Measurements from ENCODE around the gene CRACDL. TPM values are rescaled to one million over a fixed set of nuclear protein-coding genes. Genes with fewer than 3 reads are reported as not detected.

The CRACDL gene
- total and polyA plus RNA-seq, 4 experiments from 2014 or later: 0.25 to 1.3 (median 1.2) TPM

DNA sequence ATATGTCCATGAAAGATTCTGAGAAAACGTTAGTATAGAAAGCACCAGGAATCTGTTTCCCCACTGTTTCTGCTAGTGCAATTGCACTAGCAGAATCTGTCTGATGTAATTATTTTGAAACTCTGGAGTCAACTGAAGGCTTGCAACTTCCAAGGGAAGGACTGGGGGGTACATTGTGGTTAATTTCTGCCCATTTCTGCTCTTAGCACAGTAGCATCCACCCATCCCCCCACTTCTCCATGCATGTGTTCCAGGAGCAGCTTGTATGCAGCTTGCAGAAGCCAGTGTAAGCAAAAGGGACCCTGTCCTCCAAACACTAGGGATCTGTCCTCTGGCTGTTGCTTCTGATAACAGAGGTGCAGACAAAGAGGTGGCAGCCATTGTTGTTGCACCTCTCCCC is 74.4 kb downstream of the CRACDL start:
- H3K36me3 ChIP-seq (ENCODE audit: insufficient read depth, low read length): no peaks in the 10 kb centered on the region
- Mint-ChIP-seq H3K36me3 (peaks cover 10 to 11% of the 10 kb centered on the region in 2 donors), H3K4me1 (no peaks in the 10 kb centered on the region), H3K4me3 (no peak overlapping the region), H3K9me3 (peaks cover 5 to 71% (median 55%) of the 10 kb centered on the region in 8 donors), H3K27ac (no peak overlapping the region), H3K27me3 (peaks cover 3 to 7% of the 10 kb centered on the region in 2 donors)
- no peak overlapping the region for H3K27ac ChIP-seq (ENCODE audit: low read depth, low read length)
- CTCF ChIA-PET (ENCODE audit: partially characterized antibody): no interaction called here
- no peaks in the 10 kb centered on the region for H3K27me3 ChIP-seq (ENCODE audit: insufficient read depth, low read length)
- H3K9me3 ChIP-seq (ENCODE audit: control insufficient read depth in 1 of 2, low read length in 2 of 2): peaks cover 0 to 9% of the 10 kb centered on the region in 2 donors
- POLR2A ChIA-PET (ENCODE audit: partially characterized antibody): no interaction called here
- no peaks in the 10 kb centered on the region for H3K4me1 ChIP-seq (ENCODE audit: insufficient read depth, low read length)
- H3K4me3 ChIP-seq (ENCODE audit: low read length in 2 of 2): no peak overlapping the region
- DNase-seq: no peak
- intact Hi-C loops (cut with micrococcal nuclease): no loop called here

DNA sequence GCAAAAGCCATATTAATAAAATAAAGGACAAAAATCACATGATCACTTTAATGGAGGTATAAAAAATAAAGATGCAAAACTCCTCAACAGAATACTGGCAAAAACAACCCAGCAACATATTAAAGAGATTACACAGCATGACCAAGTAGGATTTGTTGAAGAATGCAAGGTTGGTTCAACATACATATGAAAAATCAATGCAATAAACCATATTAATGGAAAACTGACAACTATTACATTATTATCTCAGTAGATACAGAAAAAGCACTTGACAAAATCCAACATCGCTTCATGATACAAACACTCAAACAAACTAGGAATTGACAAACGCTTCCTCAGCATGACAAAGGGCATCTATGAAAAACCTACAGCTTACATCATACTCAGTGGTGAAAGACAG is 76.7 kb downstream of the CRACDL start:
- Mint-ChIP-seq H3K27ac (no peak overlapping the region), H3K4me1 (no peaks in the 10 kb centered on the region), H3K4me3 (no peak overlapping the region), H3K9me3 (peaks cover 5 to 91% (median 68%) of the 10 kb centered on the region in 8 donors), H3K27me3 (peaks cover 4 to 12% of the 10 kb centered on the region in 2 donors), H3K36me3 (peaks cover 10 to 19% of the 10 kb centered on the region in 2 donors)
- Histone ChIP-seq H3K27ac (ENCODE audit: low read depth, low read length) (no peak overlapping the region), H3K4me3 (ENCODE audit: low read length in 2 of 2) (no peak overlapping the region), H3K9me3 (ENCODE audit: control insufficient read depth in 1 of 2, low read length in 2 of 2) (peaks cover 0 to 9% of the 10 kb centered on the region in 2 donors), H3K36me3 (ENCODE audit: insufficient read depth, low read length) (no peaks in the 10 kb centered on the region), H3K27me3 (ENCODE audit: insufficient read depth, low read length) (no peaks in the 10 kb centered on the region), H3K4me1 (ENCODE audit: insufficient read depth, low read length) (no peaks in the 10 kb centered on the region)
- ChIA-PET POLR2A (ENCODE audit: partially characterized antibody) (no interaction called here), CTCF (ENCODE audit: partially characterized antibody) (no interaction called here)
- no peak for DNase-seq
- intact Hi-C loops (cut with micrococcal nuclease): no loop called here

DNA sequence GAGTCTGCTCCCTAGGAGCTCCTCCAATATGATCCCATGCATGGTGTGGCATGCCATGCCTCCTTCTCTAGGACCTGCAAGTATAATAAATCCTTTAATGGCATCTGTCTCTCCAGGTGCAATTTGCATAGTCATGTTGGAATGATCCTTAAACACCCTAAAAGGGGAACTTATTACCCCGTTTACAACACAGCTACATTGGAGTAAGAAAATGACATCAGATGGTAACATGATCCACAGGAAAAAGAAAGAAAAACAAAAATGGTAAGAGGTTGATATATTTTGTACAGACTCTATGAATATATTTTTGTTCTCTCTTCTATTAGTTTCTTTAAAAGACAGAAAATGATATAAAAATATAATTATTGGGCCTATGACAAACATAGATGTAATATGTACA is 79.0 kb downstream of the CRACDL start:
- H3K4me3 ChIP-seq (ENCODE audit: low read length in 2 of 2): no peak overlapping the region
- H3K4me1 ChIP-seq (ENCODE audit: insufficient read depth, low read length): no peaks in the 10 kb centered on the region
- ChIA-PET CTCF (ENCODE audit: partially characterized antibody) (no interaction called here), POLR2A (ENCODE audit: partially characterized antibody) (no interaction called here)
- peaks cover 0 to 9% of the 10 kb centered on the region in 2 donors for H3K9me3 ChIP-seq (ENCODE audit: control insufficient read depth in 1 of 2, low read length in 2 of 2)
- peaks cover 7% of the 10 kb centered on the region for H3K27me3 ChIP-seq (ENCODE audit: insufficient read depth, low read length)
- H3K4me3 Mint-ChIP-seq: no peak overlapping the region
- H3K36me3 ChIP-seq (ENCODE audit: insufficient read depth, low read length): no peaks in the 10 kb centered on the region
- DNase-seq: no peak
- peaks cover 10 to 21% of the 10 kb centered on the region in 2 donors for H3K36me3 Mint-ChIP-seq
- H3K27ac Mint-ChIP-seq: no peak overlapping the region
- H3K27me3 Mint-ChIP-seq: peaks cover 11 to 16% of the 10 kb centered on the region in 2 donors
- H3K27ac ChIP-seq (ENCODE audit: low read depth, low read length): no peak overlapping the region
- intact Hi-C loops (cut with micrococcal nuclease): no loop called here
- peaks cover 3 to 74% (median 58%) of the 10 kb centered on the region in 8 donors for H3K9me3 Mint-ChIP-seq
- peaks cover 0 to 2% (median under 1%) of the 10 kb centered on the region in 4 donors for H3K4me1 Mint-ChIP-seq

DNA sequence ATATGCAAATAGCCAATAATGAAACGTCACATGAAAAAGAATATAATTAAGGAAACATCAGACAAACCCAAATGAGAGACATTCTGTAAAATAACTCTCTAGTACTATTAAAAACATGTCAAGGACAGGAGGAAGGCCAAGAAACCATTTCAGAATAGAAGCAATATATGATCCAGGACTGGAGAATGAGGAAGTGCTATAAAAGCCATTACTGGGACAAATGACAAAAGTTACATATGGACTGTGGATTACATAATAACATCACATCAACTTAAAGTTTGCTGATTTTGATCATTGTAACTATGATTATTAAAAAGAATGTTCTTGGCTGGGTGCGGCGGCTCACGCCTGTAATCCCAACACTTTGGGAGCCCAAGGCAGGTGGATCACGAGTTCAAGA is 81.3 kb downstream of the CRACDL start:
- Mint-ChIP-seq H3K27me3 (peaks cover 24 to 29% of the 10 kb centered on the region in 2 donors), H3K36me3 (peaks cover 13 to 18% of the 10 kb centered on the region in 2 donors), H3K4me3 (no peak overlapping the region), H3K9me3 (peaks cover 0 to 51% (median 42%) of the 10 kb centered on the region in 8 donors), H3K4me1 (peaks cover 0 to 2% (median under 1%) of the 10 kb centered on the region in 4 donors), H3K27ac (no peak overlapping the region)
- intact Hi-C loops (cut with micrococcal nuclease): no loop called here
- peaks cover 19% of the 10 kb centered on the region for H3K27me3 ChIP-seq (ENCODE audit: insufficient read depth, low read length)
- no peak for DNase-seq
- H3K9me3 ChIP-seq (ENCODE audit: control insufficient read depth in 1 of 2, low read length in 2 of 2): peaks cover 0 to 9% of the 10 kb centered on the region in 2 donors
- no peaks in the 10 kb centered on the region for H3K36me3 ChIP-seq (ENCODE audit: insufficient read depth, low read length)
- no peaks in the 10 kb centered on the region for H3K4me1 ChIP-seq (ENCODE audit: insufficient read depth, low read length)
- H3K4me3 ChIP-seq (ENCODE audit: low read length in 2 of 2): no peak overlapping the region
- ChIA-PET POLR2A (ENCODE audit: partially characterized antibody) (no interaction called here), CTCF (ENCODE audit: partially characterized antibody) (interaction anchor here (1.7 kb wide), 1 partner anchor 8 kb away, joined by 4 read pairs; no protein-coding TSS in a partner anchor)
- H3K27ac ChIP-seq (ENCODE audit: low read depth, low read length): no peak overlapping the region

DNA sequence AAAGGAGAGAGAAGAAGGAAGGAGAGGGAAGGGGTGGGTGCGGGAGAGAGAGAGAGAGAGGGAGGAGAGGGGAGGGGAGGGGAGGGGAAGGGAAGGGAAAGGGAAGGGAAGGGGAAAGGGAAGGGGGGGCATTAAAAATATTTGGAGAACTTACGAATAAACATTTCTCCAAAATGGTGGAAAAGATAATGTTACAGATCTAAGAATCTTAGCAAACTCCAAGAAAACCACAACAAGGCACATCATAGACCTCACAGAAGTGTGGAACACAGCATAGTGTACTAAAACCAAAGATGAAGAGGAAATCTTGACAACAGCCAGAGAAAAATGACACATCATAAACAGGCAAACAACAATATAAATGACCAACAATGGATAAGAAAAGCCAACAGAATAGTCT is 83.1 kb downstream of the CRACDL start:
- peaks cover 19% of the 10 kb centered on the region for H3K27me3 ChIP-seq (ENCODE audit: insufficient read depth, low read length)
- CTCF ChIA-PET (ENCODE audit: partially characterized antibody): no interaction called here
- H3K4me3 ChIP-seq (ENCODE audit: low read length in 2 of 2): no peak overlapping the region
- no peak for DNase-seq
- H3K4me1 Mint-ChIP-seq: peaks cover 0 to 2% (median under 1%) of the 10 kb centered on the region in 4 donors
- intact Hi-C loops (cut with micrococcal nuclease): no loop called here
- H3K4me1 ChIP-seq (ENCODE audit: insufficient read depth, low read length): no peaks in the 10 kb centered on the region
- H3K9me3 Mint-ChIP-seq: peaks cover 0 to 34% (median 28%) of the 10 kb centered on the region in 8 donors
- no peaks in the 10 kb centered on the region for H3K36me3 ChIP-seq (ENCODE audit: insufficient read depth, low read length)
- H3K27ac ChIP-seq (ENCODE audit: low read depth, low read length): no peak overlapping the region
- H3K27ac Mint-ChIP-seq: no peak overlapping the region
- no peak overlapping the region for H3K4me3 Mint-ChIP-seq
- peaks cover 25 to 35% of the 10 kb centered on the region in 2 donors for H3K27me3 Mint-ChIP-seq
- no peaks in the 10 kb centered on the region for H3K9me3 ChIP-seq (ENCODE audit: control insufficient read depth in 1 of 2, low read length in 2 of 2)
- POLR2A ChIA-PET (ENCODE audit: partially characterized antibody): no interaction called here
- H3K36me3 Mint-ChIP-seq: peaks cover 7 to 14% of the 10 kb centered on the region in 2 donors

DNA sequence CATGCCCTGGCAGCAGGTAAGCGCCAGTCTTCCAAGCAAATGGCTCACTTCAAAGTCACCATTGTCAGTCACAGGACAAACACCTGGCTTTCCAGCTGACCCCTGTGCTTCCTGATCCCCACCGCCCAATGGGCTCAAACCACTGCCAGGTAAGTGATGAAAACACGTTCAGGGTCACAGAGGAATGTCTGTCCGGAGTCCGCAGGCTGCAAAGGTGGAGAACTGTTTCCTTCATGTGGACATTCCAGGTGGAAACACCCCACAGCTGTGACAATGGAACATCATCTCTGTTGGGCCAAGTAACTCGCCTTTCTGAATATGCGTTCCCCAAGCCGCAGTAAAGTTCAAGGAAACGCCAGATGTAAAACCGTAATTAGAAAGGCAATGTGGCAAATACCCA is 86.0 kb downstream of the CRACDL start:
- Mint-ChIP-seq H3K4me3 (no peak overlapping the region), H3K27me3 (peaks cover 23 to 33% of the 10 kb centered on the region in 2 donors), H3K27ac (no peak overlapping the region), H3K36me3 (peaks cover 3 to 4% of the 10 kb centered on the region in 2 donors), H3K9me3 (peaks cover 0 to 7% (median 5%) of the 10 kb centered on the region in 8 donors), H3K4me1 (peaks cover 0 to 2% (median under 1%) of the 10 kb centered on the region in 4 donors)
- H3K27me3 ChIP-seq (ENCODE audit: insufficient read depth, low read length): peaks cover 19% of the 10 kb centered on the region
- intact Hi-C loops (cut with micrococcal nuclease): no loop called here
- no peak for DNase-seq
- no peaks in the 10 kb centered on the region for H3K9me3 ChIP-seq (ENCODE audit: control insufficient read depth in 1 of 2, low read length in 2 of 2)
- H3K4me1 ChIP-seq (ENCODE audit: insufficient read depth, low read length): no peaks in the 10 kb centered on the region
- CTCF ChIA-PET (ENCODE audit: partially characterized antibody): no interaction called here
- H3K4me3 ChIP-seq (ENCODE audit: low read length in 2 of 2): no peak overlapping the region
- H3K27ac ChIP-seq (ENCODE audit: low read depth, low read length): no peak overlapping the region
- H3K36me3 ChIP-seq (ENCODE audit: insufficient read depth, low read length): no peaks in the 10 kb centered on the region
- POLR2A ChIA-PET (ENCODE audit: partially characterized antibody): no interaction called here

DNA sequence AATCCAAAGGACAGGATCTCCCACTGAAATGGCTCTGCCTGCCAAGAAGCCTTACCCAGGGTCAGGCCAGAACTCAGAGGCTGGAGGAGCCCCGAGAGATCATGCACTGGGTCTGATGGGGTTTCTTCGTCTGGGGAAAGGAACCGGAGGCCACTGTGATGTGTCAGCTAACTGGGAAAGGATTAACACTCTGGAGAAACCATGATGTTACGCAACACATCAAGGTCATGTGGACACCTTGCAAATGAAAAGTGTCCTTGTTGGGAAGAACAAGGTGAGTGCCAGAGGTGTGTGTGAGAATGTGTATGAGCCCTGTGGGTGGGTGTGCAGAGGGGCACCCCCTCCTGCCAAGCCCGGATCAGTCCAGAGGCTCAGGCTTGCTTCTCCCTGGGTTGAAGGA is 86.9 kb downstream of the CRACDL start:
- Mint-ChIP-seq H3K4me3 (no peak overlapping the region), H3K27ac (no peak overlapping the region), H3K9me3 (peaks cover 0 to 2% (median 0%) of the 10 kb centered on the region in 8 donors), H3K4me1 (peaks cover 0 to 2% (median under 1%) of the 10 kb centered on the region in 4 donors), H3K27me3 (peaks cover 23 to 33% of the 10 kb centered on the region in 2 donors), H3K36me3 (peaks cover 1 to 3% of the 10 kb centered on the region in 2 donors)
- no peak for DNase-seq
- Histone ChIP-seq H3K27me3 (ENCODE audit: insufficient read depth, low read length) (peaks cover 19% of the 10 kb centered on the region), H3K4me3 (ENCODE audit: low read length in 2 of 2) (no peak overlapping the region), H3K36me3 (ENCODE audit: insufficient read depth, low read length) (no peaks in the 10 kb centered on the region), H3K27ac (ENCODE audit: low read depth, low read length) (no peak overlapping the region), H3K4me1 (ENCODE audit: insufficient read depth, low read length) (no peaks in the 10 kb centered on the region), H3K9me3 (ENCODE audit: control insufficient read depth in 1 of 2, low read length in 2 of 2) (no peaks in the 10 kb centered on the region)
- intact Hi-C loops (cut with micrococcal nuclease): no loop called here
- ChIA-PET POLR2A (ENCODE audit: partially characterized antibody) (no interaction called here), CTCF (ENCODE audit: partially characterized antibody) (no interaction called here)

Data from CD4-positive, alpha-beta memory T cell (primary cell).